GM23248 (cell line): ENCODE data around the gene EML1. TPM values are rescaled to one million over a fixed set of nuclear protein-coding genes. Genes with fewer than 3 reads are reported as not detected.

ENCODE experiments used
- DNase-seq: peaks from one replicate; pipeline ENCODE4 v3.0.0-alpha.2; 2015
- H2AFZ ChIP-seq: fragments of 200-600 bp; sonication (generic); 2 replicates; pipeline ENCODE4 v1.6.1; 2016; ENCODE audit warnings: antibody characterized with exemption
- H3F3A ChIP-seq: fragments of 200-600 bp; sonication (generic); 2 replicates; pipeline ENCODE4 v1.6.1; 2016; ENCODE audit warnings: mild to moderate bottlenecking, antibody characterized with exemption, mixed run types; ENCODE audit not compliant: insufficient read depth
- H3K27ac ChIP-seq: fragments of 200-600 bp; sonication (generic); 2 replicates; pipeline ENCODE4 v1.5.1; 2016; ENCODE audit warnings: mild to moderate bottlenecking
- H3K27me3 ChIP-seq: fragments of 200-600 bp; sonication (generic); replicated peaks from 2 replicates; pipeline ENCODE4 v1.6.1; 2016; ENCODE audit warnings: mild to moderate bottlenecking; ENCODE audit not compliant: insufficient read depth
- H3K36me3 ChIP-seq: fragments of 200-600 bp; sonication (generic); 2 replicates; pipeline ENCODE4 v1.6.1; 2016; ENCODE audit warnings: low read depth, mild to moderate bottlenecking
- H3K4me1 ChIP-seq: fragments of 200-600 bp; sonication (generic); 2 replicates; pipeline ENCODE4 v1.6.1; 2016; ENCODE audit warnings: mild to moderate bottlenecking; ENCODE audit not compliant: insufficient read depth
- H3K4me2 ChIP-seq: fragments of 200-600 bp; sonication (generic); one replicate; pipeline ENCODE4 v1.6.1; 2016; ENCODE audit warnings: mild to moderate bottlenecking; ENCODE audit not compliant: unreplicated experiment
- H3K4me3 ChIP-seq: fragments of 200-600 bp; sonication (generic); 2 replicates; pipeline ENCODE4 v1.5.1; 2016; ENCODE audit warnings: mild to moderate bottlenecking
- H3K79me2 ChIP-seq: fragments of 200-600 bp; sonication (generic); 2 replicates; pipeline ENCODE4 v1.6.1; 2016; ENCODE audit warnings: mild to moderate bottlenecking; ENCODE audit not compliant: insufficient read depth
- H3K9ac ChIP-seq: fragments of 200-600 bp; sonication (generic); 2 replicates; pipeline ENCODE4 v1.6.1; 2016; ENCODE audit warnings: mild to moderate bottlenecking
- H3K9me2 ChIP-seq: fragments of 200-600 bp; sonication (generic); 2 replicates; pipeline ENCODE4 v1.6.1; 2016; ENCODE audit warnings: mixed run types, mild to moderate bottlenecking, moderate library complexity; ENCODE audit not compliant: insufficient read depth
- H3K9me3 ChIP-seq: fragments of 200-600 bp; sonication (generic); one replicate; pipeline ENCODE4 v1.6.1; 2017; ENCODE audit warnings: low read depth
- H4K20me1 ChIP-seq: fragments of 200-600 bp; sonication (generic); 2 replicates; pipeline ENCODE4 v1.6.0; 2016; ENCODE audit not compliant: insufficient read depth
- EZH2 ChIP-seq: fragments of 200-600 bp; sonication (generic); IDR thresholded peaks from 2 replicates; pipeline ENCODE4 v1.6.1; 2018; ENCODE audit warnings: antibody characterized with exemption, mild to moderate bottlenecking; ENCODE audit not compliant: insufficient read depth, poor library complexity, severe bottlenecking
- EZH2phosphoT487 ChIP-seq: fragments of 200-600 bp; sonication (generic); IDR thresholded peaks from 2 replicates; pipeline ENCODE4 v1.6.1; 2018; ENCODE audit warnings: antibody characterized with exemption, moderate library complexity, mild to moderate bottlenecking, low read depth; ENCODE audit not compliant: insufficient read depth
- WGBS, 2 experiments: methylation state at CpG; one replicate each; pipeline ENCODE4 v1.1.6; 2015 to 2017; ENCODE audit warnings: low lambda C conversion rate in 2 of 2, low coverage in 1 of 2; ENCODE audit errors: missing lambda C conversion rate in 2 of 2; 5-methylcytosine and 5-hydroxymethylcytosine counted together
- in situ Hi-C: fragments of 300-500 bp; cut with MboI; formaldehyde crosslinking; loops from 2 replicates; pipeline ENCODE4 v1.15.0; 2020
- polyA plus RNA-seq: library from polyadenylated mRNA; unstranded; fragments of >200 nt; fragmentation: Nextera tagmentation; extraction: Ambion mirVana; gene quantifications from 2 replicates; pipeline ENCODE4 v1.2.1, GENCODE V29; 2016
- total RNA-seq: library from RNA; depleted of rRNA; stranded (reverse); fragments of >200 nt; shearing (Covaris generic); gene quantifications from 2 replicates; pipeline ENCODE4 v1.2.3, GENCODE V29; 2014

EML1 gene
- total and polyA plus RNA-seq, 2 experiments from 2014 or later = 14.8 to 17.9 TPM

DNA sequence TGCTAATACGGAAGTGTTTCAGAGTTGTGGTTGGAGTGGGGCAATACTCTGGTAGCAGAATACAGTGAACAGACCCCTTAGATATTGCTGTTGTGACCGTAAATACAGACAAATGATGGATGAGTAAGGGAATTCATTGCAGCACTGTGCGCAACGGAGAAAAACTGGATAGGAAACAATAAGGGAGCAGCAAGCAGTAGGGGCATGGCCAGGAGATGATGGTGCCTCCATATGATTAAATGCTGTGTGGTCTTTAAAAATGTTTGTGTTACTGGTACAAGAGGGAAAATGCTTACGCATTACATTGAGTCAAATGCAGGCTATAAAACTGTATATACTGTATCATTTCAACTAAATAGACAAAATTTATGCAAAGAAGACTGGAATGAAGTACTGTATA is 61.6 kb downstream of the EML1 start:
- Histone ChIP-seq H4K20me1 (no peaks in the 10 kb centered on the region), H3K79me2 (no peaks in the 10 kb centered on the region), H3K9me3 (no peaks in the 10 kb centered on the region), H2AFZ (no peak overlapping the region), H3K9me2 (no peaks in the 10 kb centered on the region), H3K4me3 (no peak overlapping the region), H3K4me1 (no peaks in the 10 kb centered on the region), H3K36me3 (no peaks in the 10 kb centered on the region), H3F3A (no peaks in the 10 kb centered on the region), H3K9ac (no peak overlapping the region), H3K4me2 (no peak overlapping the region), H3K27ac (no peak overlapping the region), H3K27me3 (no peaks in the 10 kb centered on the region)
- in situ Hi-C loops = no loop called here
- no peak for DNase-seq
- TF ChIP-seq EZH2phosphoT487 (no peak), EZH2 (no peak)
- 82 to 87% methylated on average over 5 of the region's 5 CpGs for WGBS, 2 experiments

DNA sequence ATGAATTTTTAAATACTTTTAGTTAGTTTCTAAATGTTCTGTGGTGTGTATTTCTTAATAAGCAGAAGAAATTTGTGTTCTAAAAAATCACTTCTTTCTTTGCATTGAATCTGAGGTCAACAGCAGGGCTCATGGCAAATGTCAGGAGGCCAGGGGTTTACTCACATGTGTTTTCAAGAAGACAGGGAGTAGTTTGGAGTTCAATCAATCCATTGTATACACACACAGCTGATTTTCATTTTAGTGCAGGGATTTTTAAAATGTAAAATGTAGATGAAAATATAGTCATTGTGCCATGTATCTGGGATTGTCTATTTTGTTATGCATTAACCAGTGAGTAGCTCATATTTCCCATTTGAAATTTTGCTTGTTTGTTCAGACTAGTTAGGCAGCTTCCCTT is 62.1 kb downstream of the EML1 start:
- Histone ChIP-seq H2AFZ (no peak overlapping the region), H3K27ac (no peak overlapping the region), H4K20me1 (no peaks in the 10 kb centered on the region), H3K9me2 (no peaks in the 10 kb centered on the region), H3K9me3 (no peaks in the 10 kb centered on the region), H3K36me3 (no peaks in the 10 kb centered on the region), H3K79me2 (no peaks in the 10 kb centered on the region), H3K9ac (no peak overlapping the region), H3K4me1 (no peaks in the 10 kb centered on the region), H3K27me3 (no peaks in the 10 kb centered on the region), H3F3A (no peaks in the 10 kb centered on the region), H3K4me3 (no peak overlapping the region), H3K4me2 (no peak overlapping the region)
- no peak for DNase-seq
- in situ Hi-C loops = no loop called here
- TF ChIP-seq EZH2 (no peak), EZH2phosphoT487 (no peak)

DNA sequence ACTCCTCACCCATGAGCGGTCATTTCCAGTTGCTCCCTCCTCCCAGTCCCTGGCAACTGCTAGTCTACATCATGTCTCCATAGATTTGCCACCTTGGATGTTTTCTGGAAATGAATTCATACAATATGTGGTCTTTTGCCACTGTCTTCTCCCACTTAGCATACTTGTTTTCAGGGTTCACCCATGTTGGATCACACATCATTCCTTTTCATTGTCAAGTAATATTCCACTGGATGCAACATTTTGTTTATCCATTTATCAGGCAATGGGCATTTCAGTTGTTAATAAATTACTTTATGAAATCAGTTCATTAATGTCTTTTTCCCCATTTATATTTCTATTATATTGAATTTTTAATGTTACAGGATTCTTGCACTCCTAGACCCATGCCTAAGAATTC is 64.3 kb downstream of the EML1 start:
- no peaks in the 10 kb centered on the region for H3K9me3 ChIP-seq
- no peaks in the 10 kb centered on the region for H3F3A ChIP-seq
- DNase-seq = no peak
- H4K20me1 ChIP-seq = no peaks in the 10 kb centered on the region
- no peaks in the 10 kb centered on the region for H3K36me3 ChIP-seq
- no peak overlapping the region for H3K4me2 ChIP-seq
- H3K9me2 ChIP-seq = no peaks in the 10 kb centered on the region
- 90 to 94% methylated on average over 1 of the region's 1 CpG for WGBS, 2 experiments
- H3K4me3 ChIP-seq = no peak overlapping the region
- in situ Hi-C loops = no loop called here
- H3K27ac ChIP-seq = no peak overlapping the region
- TF ChIP-seq EZH2 = no peak
- no peak for TF ChIP-seq EZH2phosphoT487
- H3K79me2 ChIP-seq = no peaks in the 10 kb centered on the region
- no peak overlapping the region for H3K9ac ChIP-seq
- H3K4me1 ChIP-seq = no peaks in the 10 kb centered on the region; the same call in 1 of the 2 replicates
- H3K27me3 ChIP-seq = no peaks in the 10 kb centered on the region
- no peak overlapping the region for H2AFZ ChIP-seq

- WGBS, 2 experiments = 96 to 97% methylated on average over 5 of the region's 5 CpGs
- 0 out of 2 replicates have a peak, but pooled peaks cover 4% of the 10 kb centered on the region for H4K20me1 ChIP-seq
- in situ Hi-C loops = no loop called here
- H3K9me3 ChIP-seq = no peaks in the 10 kb centered on the region
- no peak overlapping the region for H3K4me3 ChIP-seq
- no peaks in the 10 kb centered on the region for H3K36me3 ChIP-seq
- TF ChIP-seq EZH2phosphoT487 (no peak), EZH2 (no peak)
- no peaks in the 10 kb centered on the region for H3K9me2 ChIP-seq
- H2AFZ ChIP-seq = no peak overlapping the region
- H3K27ac ChIP-seq = no peak overlapping the region
- DNase-seq = no peak
- H3K4me1 ChIP-seq = no peaks in the 10 kb centered on the region; the same call in 1 of the 2 replicates
- H3K4me2 ChIP-seq = no peak overlapping the region
- H3K79me2 ChIP-seq = no peaks in the 10 kb centered on the region
- no peak overlapping the region for H3K9ac ChIP-seq
- H3K27me3 ChIP-seq = no peaks in the 10 kb centered on the region
- H3F3A ChIP-seq = no peaks in the 10 kb centered on the region
These were observed 67.0 kb downstream of the EML1 start for GRCh38 chr14:99860219-99860618.

- no peaks in the 10 kb centered on the region; the same call in 1 of the 2 replicates for H3K4me1 ChIP-seq
- no peaks in the 10 kb centered on the region for H3K27me3 ChIP-seq
- DNase-seq = no peak
- no peak overlapping the region for H2AFZ ChIP-seq
- 0 out of 2 replicates have a peak, but pooled peaks cover 4% of the 10 kb centered on the region for H4K20me1 ChIP-seq
- TF ChIP-seq EZH2phosphoT487 (no peak), EZH2 (no peak)
- H3K9me3 ChIP-seq = no peaks in the 10 kb centered on the region
- no peak overlapping the region for H3K27ac ChIP-seq
- H3K4me2 ChIP-seq = no peak overlapping the region
- H3K9ac ChIP-seq = no peak overlapping the region
- WGBS, 2 experiments = 79 to 81% methylated on average over 4 of the region's 4 CpGs
- no peaks in the 10 kb centered on the region for H3K79me2 ChIP-seq
- in situ Hi-C loops = no loop called here
- H3F3A ChIP-seq = no peaks in the 10 kb centered on the region
- H3K9me2 ChIP-seq = no peaks in the 10 kb centered on the region
- H3K36me3 ChIP-seq = no peaks in the 10 kb centered on the region
- H3K4me3 ChIP-seq = no peak overlapping the region
These were observed 68.9 kb downstream of the EML1 start for GRCh38 chr14:99862136-99862535.
